ENCODE measurements around the gene TCEAL2.
"Not testable (repeated sequence)": the region's sequence is repeated elsewhere in the genome, so short reads cannot be mapped to it uniquely, and the experiment has no call there.

TCEAL2 gene

DNA sequence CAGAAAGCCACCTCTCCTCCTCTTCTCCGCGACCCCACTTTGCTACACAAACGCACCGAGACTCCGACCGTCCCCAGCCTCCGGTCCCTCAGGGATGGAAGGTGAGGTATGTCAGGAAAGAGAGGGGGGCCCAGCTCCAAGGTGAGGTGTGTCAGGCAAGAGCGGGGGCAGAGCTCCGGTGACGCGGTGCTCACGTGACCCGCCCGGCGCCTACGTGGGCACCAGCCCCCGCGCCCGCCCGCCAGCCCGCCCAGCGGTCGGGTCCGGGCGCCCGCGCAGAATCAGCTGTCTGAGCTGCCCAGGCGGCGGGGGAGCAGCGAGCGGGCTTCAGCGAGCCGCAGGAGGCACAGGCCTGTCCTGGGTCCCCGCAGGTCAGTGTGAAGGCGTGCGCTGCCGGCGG is at the start of gene TCEAL2:
TSS of gene TCEAL2 (plus strand) at position 244 of the 400 bp plus-strand sequence. CDS start 1,152 bp downstream, outside the sequence.
- not testable (repeated sequence) for DNase-seq

DNA sequence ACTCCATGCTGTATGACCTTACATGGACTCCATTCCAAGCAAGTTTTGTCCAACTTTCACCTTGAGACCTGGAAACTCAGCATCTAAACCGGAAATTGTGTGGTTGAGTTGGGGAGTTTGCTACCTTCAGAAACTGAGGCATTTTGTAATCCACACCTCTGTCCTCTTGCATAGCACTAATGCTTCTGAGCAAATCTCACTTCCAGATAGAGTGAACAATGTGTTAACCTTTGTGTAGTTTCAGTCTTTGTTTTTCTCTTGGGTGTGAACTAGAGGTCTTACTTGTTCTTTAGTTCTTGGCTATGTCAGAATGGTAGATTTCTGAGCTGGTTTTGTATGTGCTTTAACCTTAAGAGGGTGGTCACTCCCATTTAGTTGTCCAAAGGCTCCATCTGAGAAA is 48.1 kb upstream of the TCEAL2 start:
- DNase-seq: no peak

DNA sequence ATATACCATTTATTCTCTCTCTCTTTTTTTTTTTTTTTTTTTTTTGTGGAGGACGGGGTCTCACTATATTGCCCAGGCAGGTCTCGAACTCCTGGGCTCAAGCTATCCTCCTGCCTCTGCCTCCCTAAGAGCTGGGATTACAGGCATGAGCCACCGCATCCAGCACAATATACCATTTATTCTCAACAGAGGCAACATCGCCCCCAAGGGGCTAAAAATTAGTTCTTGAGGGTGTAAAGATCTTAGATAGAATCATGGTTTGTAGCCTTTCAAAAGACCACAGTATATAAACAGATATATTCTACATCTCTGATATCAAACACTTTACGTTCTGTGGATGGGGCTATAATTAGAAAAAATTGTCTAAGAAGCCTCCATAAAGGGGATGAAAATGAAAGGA is 39.8 kb upstream of the TCEAL2 start:
- DNase-seq: no peak

DNA sequence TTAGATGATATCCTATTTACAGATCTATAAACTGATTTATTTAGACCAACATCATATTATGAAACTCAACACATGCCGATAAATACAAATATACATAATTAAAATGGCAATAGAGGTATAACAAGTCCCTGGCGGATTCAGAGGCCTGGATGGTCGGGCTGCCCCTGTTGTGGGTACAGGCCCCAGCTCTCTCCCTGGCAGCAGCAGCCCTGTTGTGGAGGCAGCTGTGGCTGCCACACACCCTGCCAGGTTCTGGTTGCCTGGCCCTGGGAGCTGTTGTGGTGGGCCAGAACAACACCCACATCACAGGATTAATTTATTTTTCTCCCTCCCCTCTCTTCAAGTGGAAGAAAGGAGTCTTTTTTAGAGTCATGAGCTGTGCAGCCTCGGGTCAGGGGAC is 12.1 kb upstream of the TCEAL2 start:
- no peak for DNase-seq

DNA sequence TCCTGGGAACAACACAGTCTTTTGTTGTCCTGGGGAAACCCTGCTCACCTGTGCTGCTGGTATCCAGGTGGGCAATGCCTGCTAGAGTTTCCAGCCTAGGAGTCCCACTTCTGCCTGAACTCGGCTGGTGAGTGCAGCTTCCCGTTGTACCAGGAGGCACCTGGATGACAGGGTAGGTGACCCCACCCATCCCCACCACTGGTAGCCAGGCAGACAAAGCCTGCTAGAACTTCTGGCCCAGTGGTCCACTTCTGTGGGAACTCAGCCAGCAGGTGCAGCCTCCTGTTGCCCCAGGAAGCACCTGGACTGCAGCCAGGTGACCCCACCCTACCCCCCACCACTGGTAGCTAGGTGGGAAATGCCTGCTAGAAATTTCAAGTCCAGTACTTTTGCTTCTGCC is 9.7 kb upstream of the TCEAL2 start:
- DNase-seq: no peak

DNA sequence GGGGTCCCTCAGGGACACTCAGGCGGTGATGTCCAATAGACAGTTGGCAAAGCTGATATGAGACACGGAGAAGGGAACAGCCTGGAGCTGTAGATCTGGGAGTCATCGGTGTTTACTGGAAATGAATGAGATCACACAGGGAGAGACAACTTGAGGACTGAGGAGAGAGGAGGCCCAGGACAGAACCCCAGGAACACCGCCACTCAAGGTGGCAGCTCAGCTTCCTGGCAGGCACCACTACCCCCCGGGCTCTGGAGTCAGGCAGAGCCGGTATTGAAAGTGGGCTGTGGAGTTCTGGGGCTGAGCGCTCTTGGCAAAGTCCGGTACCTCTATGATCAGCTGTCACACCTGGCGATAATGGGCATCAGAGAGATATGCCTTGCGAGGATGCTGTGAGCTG is 465 bp upstream of the TCEAL2 start:
- DNase-seq: not testable (repeated sequence)

DNA sequence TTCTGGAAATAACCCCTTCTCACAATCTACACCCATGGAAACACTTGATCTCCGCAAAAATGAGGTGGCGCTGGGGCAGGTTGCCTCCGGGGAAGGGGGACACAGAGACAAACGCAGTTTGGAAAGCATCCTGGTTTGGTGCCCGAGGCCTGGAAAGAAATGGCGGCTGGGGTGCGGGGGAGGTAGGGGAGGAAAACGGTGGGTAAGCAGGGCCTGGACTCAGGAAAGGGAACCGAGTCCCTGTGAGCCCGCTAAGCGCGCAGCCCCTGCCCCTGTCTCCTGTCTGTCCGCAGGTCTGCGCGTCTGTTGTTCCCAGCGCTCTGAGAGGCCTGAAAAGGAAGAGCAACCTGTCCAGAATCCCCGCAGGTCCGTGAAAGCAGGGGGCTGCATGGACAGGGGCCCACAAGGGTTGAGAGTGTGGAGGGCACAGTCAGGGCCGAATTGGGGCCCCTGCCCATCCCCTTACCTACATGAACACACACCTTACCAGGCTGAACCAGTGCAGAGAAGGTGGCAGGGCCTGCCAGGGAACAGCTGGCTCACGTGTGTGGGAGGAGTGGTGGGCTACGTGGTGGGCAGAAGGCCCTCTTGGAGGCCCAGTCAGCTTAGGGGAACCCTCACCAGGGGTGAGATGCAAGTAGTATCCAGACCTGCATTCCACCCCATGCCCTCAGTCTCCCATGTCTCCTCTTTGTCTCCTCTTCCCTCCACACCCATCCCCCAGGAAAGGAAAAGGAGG is 770 bp downstream of the TCEAL2 start:
- not testable (repeated sequence) for DNase-seq

DNA sequence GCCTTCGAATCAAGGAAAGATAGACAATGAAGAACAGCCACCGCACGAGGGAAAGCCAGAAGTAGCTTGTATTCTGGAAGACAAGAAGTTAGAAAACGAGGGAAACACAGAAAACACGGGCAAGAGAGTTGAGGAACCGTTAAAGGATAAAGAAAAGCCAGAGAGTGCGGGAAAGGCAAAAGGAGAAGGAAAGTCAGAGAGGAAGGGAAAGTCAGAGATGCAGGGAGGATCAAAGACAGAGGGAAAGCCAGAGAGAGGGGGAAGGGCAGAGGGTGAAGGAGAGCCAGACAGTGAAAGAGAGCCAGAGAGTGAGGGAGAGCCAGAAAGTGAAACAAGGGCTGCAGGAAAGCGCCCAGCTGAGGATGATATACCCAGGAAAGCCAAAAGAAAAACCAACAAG is 1.4 kb downstream of the TCEAL2 start:
- no peak for DNase-seq

DNA sequence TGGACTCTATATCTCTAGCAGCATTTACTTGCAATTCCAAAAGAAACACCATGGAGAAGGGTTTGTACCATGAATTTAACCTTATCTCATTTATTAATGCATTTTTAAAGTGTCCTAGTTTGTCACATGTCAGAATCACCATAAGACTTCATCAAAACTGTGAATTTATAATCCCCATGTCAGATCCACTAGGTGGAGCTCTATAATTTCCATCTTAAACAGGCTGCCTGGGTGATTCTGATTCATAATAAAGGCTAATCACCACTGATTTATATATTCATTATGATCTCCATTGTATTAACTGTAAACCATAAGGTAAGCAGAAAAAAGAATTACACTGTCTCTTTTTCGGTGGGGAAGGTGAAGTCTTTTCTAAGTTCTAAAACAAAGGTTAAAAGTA is 4.0 kb downstream of the TCEAL2 start:
- no peak for DNase-seq

DNA sequence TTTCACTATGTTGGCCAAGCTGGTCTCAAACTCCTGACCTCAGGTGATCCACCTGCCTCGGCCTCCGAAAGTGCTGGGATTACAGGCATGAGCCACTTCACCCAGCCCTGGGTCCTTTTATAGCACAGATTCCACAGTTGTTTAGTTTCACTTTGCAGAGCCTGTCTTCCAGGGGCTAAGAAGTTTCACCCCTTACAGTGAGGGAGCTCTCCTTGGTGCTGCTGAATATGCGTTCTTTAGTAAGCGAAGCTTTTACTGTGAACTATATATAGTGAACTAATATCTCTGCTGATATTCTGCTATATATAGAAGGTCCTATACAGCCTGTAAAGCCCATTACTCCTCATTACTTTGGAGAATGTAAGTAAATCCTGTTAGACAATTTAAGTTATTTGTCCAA is 12.6 kb downstream of the TCEAL2 start:
- DNase-seq: no peak

DNA sequence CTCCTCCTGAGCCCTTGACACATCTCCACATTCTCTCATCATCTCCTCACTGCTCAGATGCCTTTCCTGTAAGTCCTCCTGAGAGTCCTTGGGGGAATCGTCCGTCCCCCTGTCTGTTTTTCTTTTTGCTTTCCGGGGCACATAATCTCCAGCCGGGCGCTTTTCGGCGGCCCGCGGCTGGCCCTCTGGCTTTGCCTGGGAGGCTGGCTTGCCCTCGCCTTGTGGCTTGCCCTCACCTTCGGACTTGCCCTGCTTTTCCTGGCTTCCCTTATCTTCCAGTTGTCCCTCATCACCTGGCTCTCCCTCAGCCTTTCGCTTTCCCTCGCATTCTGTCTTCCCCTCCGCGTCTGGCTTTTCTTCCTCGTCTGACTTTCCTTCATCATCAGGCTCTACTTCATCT is 15.4 kb downstream of the TCEAL2 start:
- DNase-seq: not testable (repeated sequence)

DNA sequence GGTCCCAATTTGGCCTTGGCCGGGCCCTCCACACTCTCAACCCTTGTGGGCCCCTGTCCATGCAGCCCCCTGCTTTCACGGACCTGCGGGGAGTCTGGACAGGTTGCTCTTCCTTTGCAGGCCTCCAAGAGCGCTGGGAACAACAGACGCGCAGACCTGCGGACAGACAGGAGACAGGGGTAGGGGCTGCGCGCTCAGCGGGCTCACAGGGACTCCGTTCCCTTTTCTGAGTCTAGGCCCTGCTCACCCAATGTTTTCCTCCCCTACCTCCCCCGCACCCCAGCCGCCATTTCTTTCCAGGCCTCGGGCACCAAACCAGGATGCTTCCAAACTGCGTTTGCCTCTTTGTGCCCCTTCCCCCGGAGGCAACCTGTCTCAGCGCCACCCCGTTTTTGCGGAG is 16.2 kb downstream of the TCEAL2 start:
- DNase-seq: not testable (repeated sequence)

DNA sequence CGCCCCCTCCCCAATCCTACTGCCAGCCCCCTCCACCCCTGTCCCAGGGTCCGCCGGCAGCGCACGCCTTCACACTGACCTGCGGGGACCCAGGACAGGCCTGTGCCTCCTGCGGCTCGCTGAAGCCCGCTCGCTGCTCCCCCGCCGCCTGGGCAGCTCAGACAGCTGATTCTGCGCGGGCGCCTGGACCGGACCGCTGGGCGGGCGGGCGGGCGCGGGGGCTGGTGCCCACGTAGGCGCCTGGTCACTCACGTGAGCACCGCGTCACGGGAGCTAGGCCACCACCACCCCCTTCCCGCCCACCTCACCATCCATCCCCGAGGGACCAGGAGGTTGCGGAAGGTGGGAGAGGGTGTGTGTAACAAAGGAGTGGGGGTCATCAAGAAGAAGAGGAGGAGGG is 16.8 kb downstream of the TCEAL2 start, which contains the start of gene TCEAL6:
TSS of gene TCEAL6 (minus strand) at position 208 of the 400 bp plus-strand sequence.
- DNase-seq: not testable (repeated sequence)

DNA sequence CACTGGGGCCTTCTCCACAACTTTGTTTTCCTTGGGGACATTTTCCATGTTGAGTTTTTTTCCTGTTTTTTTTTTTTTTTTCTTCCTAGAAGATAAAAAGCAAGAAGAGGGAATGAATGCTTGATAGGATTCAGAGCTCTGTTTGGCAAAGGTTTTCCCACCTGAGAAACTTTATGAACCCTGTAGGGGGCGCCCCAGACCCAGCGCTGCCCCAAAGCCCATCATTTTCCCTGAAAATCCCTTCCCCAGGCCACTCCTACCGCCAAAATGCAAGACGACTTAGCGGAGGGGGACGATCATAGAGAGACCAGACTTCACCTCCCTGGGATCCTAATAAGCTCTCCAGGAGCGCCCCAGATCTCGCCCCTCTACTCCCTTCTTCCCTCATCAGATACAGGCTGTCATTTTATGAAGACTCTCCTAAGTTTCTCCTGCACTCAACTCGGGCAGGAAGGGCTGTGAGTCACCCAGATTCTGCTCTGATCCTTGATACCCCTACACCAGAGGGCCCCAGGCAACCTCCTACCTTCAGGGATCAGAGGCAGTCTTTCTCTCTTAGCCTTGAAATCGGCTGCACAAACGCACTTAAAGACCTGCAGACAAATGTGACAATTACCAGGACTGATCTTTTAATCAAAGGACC is 28.9 kb downstream of the TCEAL2 start:
- DNase-seq: no peak

DNA sequence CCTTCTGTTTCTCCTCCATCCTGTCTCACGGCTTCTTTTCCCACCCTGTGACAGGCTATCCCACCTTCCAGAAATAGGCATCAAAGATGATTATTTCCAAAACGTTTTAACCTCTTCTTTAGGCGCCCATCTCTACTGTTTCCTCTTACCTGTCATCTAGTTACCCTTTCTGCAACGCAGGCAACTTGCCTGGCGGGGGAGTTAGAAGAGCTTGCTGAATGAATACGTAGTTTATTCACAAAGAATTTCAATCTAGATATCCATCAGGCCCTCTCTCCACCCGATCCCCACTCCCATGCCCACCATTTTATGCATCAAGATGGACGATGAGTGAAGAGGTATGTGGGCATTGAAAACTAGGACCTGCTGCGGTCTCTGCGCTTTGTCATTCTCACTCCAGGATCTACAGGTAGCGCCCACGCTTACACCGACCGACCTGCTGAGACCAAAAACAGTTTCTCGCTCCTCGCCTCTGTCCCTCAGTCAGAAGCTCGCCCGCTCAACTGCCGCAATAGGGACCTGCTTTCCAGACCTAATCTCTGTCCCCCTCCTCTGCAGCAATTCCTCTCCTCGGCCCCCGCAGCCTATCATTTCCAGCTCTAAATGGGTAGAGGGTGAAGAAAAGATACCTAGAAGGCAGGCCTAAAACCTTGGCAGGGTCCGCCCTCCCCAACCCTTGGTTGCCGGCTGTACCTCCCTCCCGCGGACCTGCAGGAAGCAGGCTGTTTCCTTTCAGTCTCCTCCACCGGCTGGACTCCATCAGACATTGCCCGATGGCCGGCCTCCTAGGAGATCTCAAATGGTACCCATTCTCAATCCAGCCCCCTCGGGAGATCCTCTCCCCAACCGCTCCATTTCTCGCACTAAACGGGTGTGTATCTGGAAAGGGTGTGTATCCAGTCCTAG is 29.7 kb downstream of the TCEAL2 start:
- no peak for DNase-seq

DNA sequence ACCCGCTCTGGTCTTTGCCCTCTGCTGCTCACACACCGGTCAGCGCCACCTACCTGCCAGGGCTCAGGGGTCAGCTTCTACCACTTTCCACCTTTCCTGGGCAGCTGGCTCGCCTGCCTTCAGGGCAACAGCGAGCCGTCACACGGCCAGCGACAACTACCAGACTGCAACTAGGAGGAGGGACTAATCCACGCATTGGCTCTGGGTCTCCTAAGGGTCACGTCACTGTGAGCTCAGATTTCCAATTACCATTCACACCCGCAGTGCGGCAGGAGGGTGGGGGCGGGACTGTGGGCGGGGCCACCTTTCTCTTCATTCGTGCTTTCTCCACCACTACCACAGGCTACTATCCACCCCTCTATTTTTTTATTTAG is 30.3 kb downstream of the TCEAL2 start, which contains the start of gene BEX5:
TSS of gene BEX5 (minus strand) at position 172 of the 374 bp plus-strand sequence. CDS start 1,712 bp downstream, outside the sequence.
- DNase-seq: no peak

Data from KG1 (cell line).